ENCODE measurements around the gene ECSCR. TPM values are rescaled to one million over a fixed set of nuclear protein-coding genes. Genes with fewer than 3 reads are reported as not detected.
"Not testable (repeated sequence)": the region's sequence is repeated elsewhere in the genome, so short reads cannot be mapped to it uniquely, and the experiment has no call there.

ECSCR gene
- total RNA-seq = 10 to 100 TPM; 10.3 to 63.2 TPM
- 10 to 100 TPM; 20.2 to 25.4 TPM for polyA plus RNA-seq (ENCODE audit: insufficient read length in 2 of 2)
- long read RNA-seq, donor 1, transcript ECSCR-201 (10 exons, 1,035 nt) = major isoform, 6 of 6 reads
- long read RNA-seq, donor 1, partial matches to known transcripts = 0 of 6 reads
- long read RNA-seq, donor 1, other reads (novel, unspliced or antisense) = 0 of 6 reads
- long read RNA-seq, donor 2, partial matches to known transcripts = 0 of 2 reads
- long read RNA-seq, donor 2, other reads (novel, unspliced or antisense) = 0 of 2 reads
- long read RNA-seq, donor 3, transcript ECSCR-201 (10 exons, 1,035 nt) = major isoform, 5 of 5 reads
- long read RNA-seq, donor 3, partial matches to known transcripts = 0 of 5 reads
- long read RNA-seq, donor 3, other reads (novel, unspliced or antisense) = 0 of 5 reads
- long read RNA-seq, donor 4, transcript ECSCR-201 (10 exons, 1,035 nt) = major isoform, 23 of 23 reads
- long read RNA-seq, donor 4, partial matches to known transcripts = 0 of 23 reads
- long read RNA-seq, donor 4, other reads (novel, unspliced or antisense) = 0 of 23 reads

- WGBS (ENCODE audit: insufficient coverage) = 84% methylated on average over 8 of the region's 10 CpGs
- H3K4me3 ChIP-seq (ENCODE audit: low read depth, low read length) = no peak within 1 kb of the TSS
- H3K27ac ChIP-seq (ENCODE audit: low read depth, low read length) = peak within 1 kb of the TSS; percentile 50
These were observed at the start of gene ECSCR for GRCh38 chr5:139462586-139463276. Gene ECSCR (minus strand): TSS chr5:139462743. CDS start chr5:139462670, 73 bp downstream.

GRCh38 chr5:139504722-139505121 is 42.2 kb upstream of the ECSCR start:
- H3K27me3 ChIP-seq (ENCODE audit: control insufficient read depth, insufficient read depth, low read length); H3K4me3 ChIP-seq (ENCODE audit: low read depth, low read length); DNase-seq (ENCODE audit: low read depth in 4 of 6, low spot score in 6 of 6); H3K4me1 ChIP-seq (ENCODE audit: control insufficient read depth, insufficient read depth, low read length); H3K9me3 ChIP-seq (ENCODE audit: control insufficient read depth, insufficient read depth, low read length); H3K27ac ChIP-seq (ENCODE audit: low read depth, low read length); H3K36me3 ChIP-seq (ENCODE audit: control insufficient read depth, insufficient read depth, low read length): not testable (repeated sequence)
- 82% methylated on average over 5 of the region's 5 CpGs for WGBS (ENCODE audit: insufficient coverage)

More at GRCh38 chr5:139462586-139463276, at the start of gene ECSCR:
- no peaks in the 10 kb centered on the region for H3K4me1 ChIP-seq (ENCODE audit: control insufficient read depth, insufficient read depth, low read length)
- H3K27me3 ChIP-seq (ENCODE audit: control insufficient read depth, insufficient read depth, low read length) = no peaks in the 10 kb centered on the region
- no peaks in the 10 kb centered on the region for H3K9me3 ChIP-seq (ENCODE audit: control insufficient read depth, insufficient read depth, low read length)
- no peak for DNase-seq (ENCODE audit: low read depth in 4 of 6, low spot score in 6 of 6)
- H3K36me3 ChIP-seq (ENCODE audit: control insufficient read depth, insufficient read depth, low read length) = no peaks in the 10 kb centered on the region

- not testable (repeated sequence) for H3K4me1 ChIP-seq (ENCODE audit: control insufficient read depth, insufficient read depth, low read length); H3K9me3 ChIP-seq (ENCODE audit: control insufficient read depth, insufficient read depth, low read length); H3K27me3 ChIP-seq (ENCODE audit: control insufficient read depth, insufficient read depth, low read length); H3K4me3 ChIP-seq (ENCODE audit: low read depth, low read length); H3K36me3 ChIP-seq (ENCODE audit: control insufficient read depth, insufficient read depth, low read length); DNase-seq (ENCODE audit: low read depth in 4 of 6, low spot score in 6 of 6); H3K27ac ChIP-seq (ENCODE audit: low read depth, low read length)
- 85% methylated on average over 15 of the region's 15 CpGs for WGBS (ENCODE audit: insufficient coverage)
These were observed 41.3 kb upstream of the ECSCR start for GRCh38 chr5:139503879-139504278.

- H3K4me1 ChIP-seq (ENCODE audit: control insufficient read depth, insufficient read depth, low read length); H3K9me3 ChIP-seq (ENCODE audit: control insufficient read depth, insufficient read depth, low read length); DNase-seq (ENCODE audit: low read depth in 4 of 6, low spot score in 6 of 6); H3K27me3 ChIP-seq (ENCODE audit: control insufficient read depth, insufficient read depth, low read length); H3K36me3 ChIP-seq (ENCODE audit: control insufficient read depth, insufficient read depth, low read length); H3K27ac ChIP-seq (ENCODE audit: low read depth, low read length); H3K4me3 ChIP-seq (ENCODE audit: low read depth, low read length): not testable (repeated sequence)
- 92% methylated on average over 14 of the region's 15 CpGs for WGBS (ENCODE audit: insufficient coverage)
These were observed 40.7 kb upstream of the ECSCR start for GRCh38 chr5:139503036-139503817.

- Histone ChIP-seq H3K4me3 (ENCODE audit: low read depth, low read length) (no peak overlapping the region), H3K36me3 (ENCODE audit: control insufficient read depth, insufficient read depth, low read length) (no peaks in the 10 kb centered on the region), H3K27ac (ENCODE audit: low read depth, low read length) (no peak overlapping the region), H3K9me3 (ENCODE audit: control insufficient read depth, insufficient read depth, low read length) (no peaks in the 10 kb centered on the region), H3K4me1 (ENCODE audit: control insufficient read depth, insufficient read depth, low read length) (no peaks in the 10 kb centered on the region), H3K27me3 (ENCODE audit: control insufficient read depth, insufficient read depth, low read length) (no peaks in the 10 kb centered on the region)
- DNase-seq (ENCODE audit: low read depth in 4 of 6, low spot score in 6 of 6) = no peak
- WGBS (ENCODE audit: insufficient coverage) = 82% methylated on average over 4 of the region's 4 CpGs
These were observed 38.8 kb upstream of the ECSCR start for GRCh38 chr5:139501381-139501780.

- no CpG with 5 or more reads among the region's 3 CpGs for WGBS (ENCODE audit: insufficient coverage)
- H3K27ac ChIP-seq (ENCODE audit: low read depth, low read length) = no peak overlapping the region
These were observed 33.3 kb upstream of the ECSCR start for GRCh38 chr5:139495638-139496435.

GRCh38 chr5:139494832-139495231 is 32.3 kb upstream of the ECSCR start:
- Histone ChIP-seq H3K27me3 (ENCODE audit: control insufficient read depth, insufficient read depth, low read length) (no peaks in the 10 kb centered on the region), H3K27ac (ENCODE audit: low read depth, low read length) (no peak overlapping the region)

More at GRCh38 chr5:139495638-139496435, 33.3 kb upstream of the ECSCR start:
- no peaks in the 10 kb centered on the region for H3K4me1 ChIP-seq (ENCODE audit: control insufficient read depth, insufficient read depth, low read length)
- no peak for DNase-seq (ENCODE audit: low read depth in 4 of 6, low spot score in 6 of 6)
- no peaks in the 10 kb centered on the region for H3K36me3 ChIP-seq (ENCODE audit: control insufficient read depth, insufficient read depth, low read length)
- H3K4me3 ChIP-seq (ENCODE audit: low read depth, low read length) = no peak overlapping the region
- no peaks in the 10 kb centered on the region for H3K9me3 ChIP-seq (ENCODE audit: control insufficient read depth, insufficient read depth, low read length)
- no peaks in the 10 kb centered on the region for H3K27me3 ChIP-seq (ENCODE audit: control insufficient read depth, insufficient read depth, low read length)

GRCh38 chr5:139494256-139494655 is 31.7 kb upstream of the ECSCR start:
- no peaks in the 10 kb centered on the region for H3K36me3 ChIP-seq (ENCODE audit: control insufficient read depth, insufficient read depth, low read length)
- DNase-seq (ENCODE audit: low read depth in 4 of 6, low spot score in 6 of 6) = no peak
- H3K27me3 ChIP-seq (ENCODE audit: control insufficient read depth, insufficient read depth, low read length) = no peaks in the 10 kb centered on the region
- WGBS (ENCODE audit: insufficient coverage) = 100% methylated on average over 2 of the region's 3 CpGs
- no peak overlapping the region for H3K4me3 ChIP-seq (ENCODE audit: low read depth, low read length)
- no peak overlapping the region for H3K27ac ChIP-seq (ENCODE audit: low read depth, low read length)
- H3K9me3 ChIP-seq (ENCODE audit: control insufficient read depth, insufficient read depth, low read length) = no peaks in the 10 kb centered on the region
- no peaks in the 10 kb centered on the region for H3K4me1 ChIP-seq (ENCODE audit: control insufficient read depth, insufficient read depth, low read length)

More at GRCh38 chr5:139494832-139495231, 32.3 kb upstream of the ECSCR start:
- Histone ChIP-seq H3K4me3 (ENCODE audit: low read depth, low read length) (no peak overlapping the region), H3K36me3 (ENCODE audit: control insufficient read depth, insufficient read depth, low read length) (no peaks in the 10 kb centered on the region), H3K9me3 (ENCODE audit: control insufficient read depth, insufficient read depth, low read length) (no peaks in the 10 kb centered on the region), H3K4me1 (ENCODE audit: control insufficient read depth, insufficient read depth, low read length) (no peaks in the 10 kb centered on the region)
- DNase-seq (ENCODE audit: low read depth in 4 of 6, low spot score in 6 of 6) = no peak

All from spinal cord (tissue), 10 donors.